ENCODE data around the gene IFT57. TPM values are rescaled to one million over a fixed set of nuclear protein-coding genes. Genes with fewer than 3 reads are reported as not detected.

Gene IFT57
- total and polyA plus RNA-seq, 2 donors (not counting 1 experiment from before 2014, with no cell fraction given) = 53.6 to 94.4 TPM

GRCh38 chr3:108127301-108127988 lies 94.8 kb downstream of the IFT57 start:
- peak; percentile 46 for DNase-seq
- Mint-ChIP-seq H3K4me1 (peaks cover 83% of the 10 kb centered on the region), H3K9me3 (ENCODE audit: insufficient read depth) (no peaks in the 10 kb centered on the region), H3K4me3 (peak overlapping the region; percentile 87), H3K27ac (peak overlapping the region; percentile 94), H3K27me3 (no peaks in the 10 kb centered on the region)
- no peak for TF ChIP-seq EZH2 (IDR thresholded peaks at IDR 0.05; ENCODE audit: borderline replicate concordance, insufficient read depth, low read depth, low read length, poor library complexity, severe bottlenecking)
- TF ChIP-seq CTCF (IDR thresholded peaks at IDR 0.05) = no peak
- peak overlapping the region; percentile 56 for H3K9ac ChIP-seq (ENCODE audit: low read length)
- H3K4me1 ChIP-seq (ENCODE audit: control insufficient read depth in 2 of 2, insufficient read depth in 2 of 2, low read length in 2 of 2) = peaks cover 85 to 87% of the 10 kb centered on the region in 2 donors
- intact Hi-C loops (cut with micrococcal nuclease) = loop anchor here (5.0 kb wide), 3 partner anchors 35 to 605 kb away; partner anchors contain the start of gene BBX
- H2AFZ ChIP-seq (ENCODE audit: insufficient read depth, low read depth, low read length, poor library complexity, severe bottlenecking) = no peak overlapping the region
- peak overlapping the region; percentile 79 for H3K4me2 ChIP-seq (replicated peaks; ENCODE audit: low read depth, low read length, poor library complexity, severe bottlenecking)
- H3K4me3 ChIP-seq (ENCODE audit: control extremely low read depth in 1 of 5, extremely low read depth in 1 of 5, insufficient read depth in 1 of 5, low read depth in 2 of 5, low read length in 4 of 5) = peak overlapping the region in 4 of 5 experiments; percentile 15 to 60 (median 27)
- ChIA-PET CTCF (interaction anchor here (0.9 to 2.9 kb wide), 7 partner anchors 26 to 350 kb away, joined by 3 to 16 read pairs (median 4); no protein-coding TSS in a partner anchor), POLR2A (interaction anchor here (0.5 to 2.2 kb wide), 5 partner anchors 38 to 95 kb away, joined by 3 to 19 read pairs (median 4); partner anchors contain the start of gene IFT57)
- no peaks in the 10 kb centered on the region for H3K27me3 ChIP-seq (replicated peaks in 1 of 4; ENCODE audit: control extremely low read depth in 1 of 4, control insufficient read depth in 3 of 4, insufficient read depth in 4 of 4, low read length in 3 of 4)
- H3K27ac ChIP-seq (ENCODE audit: low read length in 2 of 2) = peak overlapping the region; percentile 97 to 99
- peaks cover 0 to 12% of the 10 kb centered on the region in 2 experiments for H3K36me3 ChIP-seq (replicated peaks in 1 of 2; ENCODE audit: control extremely low read depth in 1 of 2, control insufficient read depth in 1 of 2, extremely low read depth in 1 of 2, insufficient read depth in 2 of 2, low read length in 1 of 2)
- WGBS (ENCODE audit: insufficient coverage) = 40% methylated on average over 4 of the region's 9 CpGs
- H3K9me3 ChIP-seq (ENCODE audit: control extremely low read depth in 1 of 3, control insufficient read depth in 2 of 3, insufficient read depth in 1 of 3, low read length in 2 of 3) = no peaks in the 10 kb centered on the region
- ATAC-seq (ENCODE audit: low read depth) = no peak
- no peaks in the 10 kb centered on the region for H4K20me1 ChIP-seq (ENCODE audit: control insufficient read depth, insufficient read depth, low read length, poor library complexity, severe bottlenecking)
- H3K79me2 ChIP-seq (ENCODE audit: control insufficient read depth, insufficient read depth, low read length) = peaks cover 68% of the 10 kb centered on the region

GRCh38 chr3:108126348-108126747 lies 95.9 kb downstream of the IFT57 start:
- DNase-seq (no peak), ATAC-seq (ENCODE audit: low read depth) (no peak)
- Histone ChIP-seq H3K9me3 (ENCODE audit: control extremely low read depth in 1 of 3, control insufficient read depth in 2 of 3, insufficient read depth in 1 of 3, low read length in 2 of 3) (no peaks in the 10 kb centered on the region), H3K4me1 (ENCODE audit: control insufficient read depth in 2 of 2, insufficient read depth in 2 of 2, low read length in 2 of 2) (peaks cover 85 to 86% of the 10 kb centered on the region in 2 donors), H3K4me3 (ENCODE audit: control extremely low read depth in 1 of 5, extremely low read depth in 1 of 5, insufficient read depth in 1 of 5, low read depth in 2 of 5, low read length in 4 of 5) (peak overlapping the region; percentile 61 to 94 (median 83)), H3K9ac (ENCODE audit: low read length) (peak overlapping the region; percentile 92), H3K27ac (ENCODE audit: low read length in 2 of 2) (peak overlapping the region; percentile 97 to 99), H4K20me1 (ENCODE audit: control insufficient read depth, insufficient read depth, low read length, poor library complexity, severe bottlenecking) (no peaks in the 10 kb centered on the region), H3K36me3 (replicated peaks in 1 of 2; ENCODE audit: control extremely low read depth in 1 of 2, control insufficient read depth in 1 of 2, extremely low read depth in 1 of 2, insufficient read depth in 2 of 2, low read length in 1 of 2) (peaks cover 0 to 10% of the 10 kb centered on the region in 2 experiments), H2AFZ (ENCODE audit: insufficient read depth, low read depth, low read length, poor library complexity, severe bottlenecking) (no peak overlapping the region), H3K79me2 (ENCODE audit: control insufficient read depth, insufficient read depth, low read length) (peaks cover 60% of the 10 kb centered on the region), H3K4me2 (replicated peaks; ENCODE audit: low read depth, low read length, poor library complexity, severe bottlenecking) (peak overlapping the region; percentile 79), H3K27me3 (replicated peaks in 1 of 4; ENCODE audit: control extremely low read depth in 1 of 4, control insufficient read depth in 3 of 4, insufficient read depth in 4 of 4, low read length in 3 of 4) (no peaks in the 10 kb centered on the region)
- CTCF ChIA-PET = interaction anchor here (1.2 to 3.0 kb wide), 7 partner anchors 26 to 279 kb away, joined by 4 to 16 read pairs (median 5); partner anchors contain the start of gene IFT57
- H3K9me3 Mint-ChIP-seq (ENCODE audit: insufficient read depth) = no peaks in the 10 kb centered on the region
- no peaks in the 10 kb centered on the region for H3K27me3 Mint-ChIP-seq
- intact Hi-C loops (cut with micrococcal nuclease) = loop anchor here (5.0 kb wide), 3 partner anchors 36 to 604 kb away; partner anchors contain the start of gene BBX
- POLR2A ChIA-PET = interaction anchor here (0.6 to 3.0 kb wide), 4 partner anchors 8 to 97 kb away, joined by 3 to 40 read pairs (median 15); partner anchors contain the start of genes CD47 and IFT57
- TF ChIP-seq EZH2 (IDR thresholded peaks at IDR 0.05; ENCODE audit: borderline replicate concordance, insufficient read depth, low read depth, low read length, poor library complexity, severe bottlenecking) = no peak
- no peak for TF ChIP-seq CTCF (IDR thresholded peaks at IDR 0.05)
- WGBS (ENCODE audit: insufficient coverage) = no CpG with 5 or more reads among the region's 1 CpG
- peak overlapping the region; percentile 92 for H3K4me3 Mint-ChIP-seq
- H3K4me1 Mint-ChIP-seq = peaks cover 81% of the 10 kb centered on the region
- peak overlapping the region; percentile 95 for H3K27ac Mint-ChIP-seq

Data from B cell (primary cell).